Fibroblast of villous mesenchyme (primary cell): ENCODE measurements around the gene ESRRG. TPM values are rescaled to one million over a fixed set of nuclear protein-coding genes. Genes with fewer than 3 reads are reported as not detected.

Source experiments
- DNase-seq: peaks from one replicate; pipeline ENCODE4 v3.0.0-alpha.2; 2010; ENCODE audit warnings: low read depth
- H3K4me3 ChIP-seq: 2 replicates; pipeline ENCODE4 v1.5.1; 2011; ENCODE audit warnings: low read depth, mild to moderate bottlenecking, low read length
- CTCF ChIP-seq: IDR thresholded peaks from 2 replicates; pipeline ENCODE4 v1.5.1; 2012; ENCODE audit warnings: low read depth, mild to moderate bottlenecking, low read length; ENCODE audit not compliant: insufficient read depth
- total RNA-seq: library from RNA; depleted of rRNA; stranded (reverse); fragments of >200 nt; gene quantifications from 2 replicates; pipeline ENCODE4 v1.2.3, GENCODE V29; 2012

Gene ESRRG
- total RNA-seq, 1 donor: under 0.01 TPM

GRCh38 chr1:216482620-216483019 is 240.6 kb downstream of the ESRRG start:
- no peak for TF ChIP-seq CTCF

DNA sequence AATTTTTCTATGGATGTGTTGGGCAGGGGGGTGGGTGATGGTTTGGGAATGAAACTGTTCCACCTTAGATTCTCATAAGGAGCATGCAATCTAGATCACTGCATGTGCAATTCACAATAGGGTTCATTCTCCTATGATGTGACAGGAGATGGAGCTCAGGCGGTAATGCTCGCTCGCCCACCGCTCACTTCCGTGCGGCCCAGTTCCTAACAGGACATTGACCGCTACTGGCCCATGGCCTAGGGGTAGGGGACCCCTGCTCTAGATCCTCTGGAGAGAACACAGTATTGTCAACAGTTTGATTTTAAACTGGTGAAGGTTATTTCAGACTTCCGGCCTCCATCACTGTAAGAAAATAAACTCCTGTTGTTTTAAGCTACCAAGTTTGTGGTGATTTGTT is 245.0 kb downstream of the ESRRG start:
- H3K4me3 ChIP-seq: no peak overlapping the region
- DNase-seq: no peak
- no peak for TF ChIP-seq CTCF

More at GRCh38 chr1:216482620-216483019, 240.6 kb downstream of the ESRRG start:
- DNase-seq: no peak
- H3K4me3 ChIP-seq: no peak overlapping the region

DNA sequence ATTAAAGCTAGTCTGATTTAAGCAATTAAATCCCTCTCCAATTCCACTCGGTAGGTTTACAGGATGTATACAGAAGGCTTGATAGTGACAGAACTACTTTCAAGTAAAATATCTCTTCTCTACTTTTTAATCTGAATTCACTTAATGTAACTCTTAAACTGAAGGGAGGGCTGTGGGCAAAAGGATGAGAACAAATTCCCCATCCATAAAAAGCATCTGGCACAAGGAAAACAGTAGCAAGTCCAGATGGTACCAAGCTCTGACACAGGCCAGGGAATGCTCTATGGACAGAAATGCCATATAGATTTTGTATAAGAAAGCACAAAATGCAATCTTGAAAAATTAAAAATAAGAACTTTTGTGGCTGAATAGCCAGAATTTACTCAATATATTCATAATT is 246.9 kb downstream of the ESRRG start:
- no peak for TF ChIP-seq CTCF
- no peak for DNase-seq
- H3K4me3 ChIP-seq: no peak overlapping the region

- no peak for TF ChIP-seq CTCF
- DNase-seq: no peak
Observed at GRCh38 chr1:216475659-216476276, 247.5 kb downstream of the ESRRG start.

DNA sequence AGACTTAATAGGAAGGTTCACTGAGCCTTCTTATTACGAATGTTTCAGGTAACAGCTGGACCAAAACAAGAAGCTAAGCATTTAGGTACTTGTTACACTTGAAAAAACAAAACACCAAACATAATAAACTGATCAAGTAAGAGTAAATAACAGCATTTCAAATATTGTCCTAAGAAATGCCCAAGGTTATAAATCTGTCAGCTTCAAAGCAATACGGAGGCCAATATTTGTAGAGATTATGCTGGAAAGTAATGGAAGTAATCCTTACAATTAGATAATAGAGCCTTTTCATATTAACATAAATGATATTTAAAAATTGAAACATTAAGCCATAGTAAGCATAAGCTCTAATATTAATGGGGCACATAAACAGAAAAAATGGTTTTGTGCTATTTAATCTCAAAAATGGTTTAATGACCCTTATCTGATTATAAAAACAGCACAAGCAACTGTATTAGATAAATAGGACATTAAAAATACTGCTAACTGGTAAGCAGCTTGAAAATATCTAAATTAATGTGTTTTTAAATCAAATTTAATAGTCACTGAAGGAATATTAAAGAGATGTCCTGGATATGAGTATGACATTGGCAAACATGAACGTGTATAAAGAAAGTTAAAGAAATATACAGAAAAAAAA is 256.9 kb downstream of the ESRRG start:
- TF ChIP-seq CTCF: no peak
- no peak overlapping the region for H3K4me3 ChIP-seq
- DNase-seq: no peak

More at GRCh38 chr1:216475659-216476276, 247.5 kb downstream of the ESRRG start:
- no peak overlapping the region for H3K4me3 ChIP-seq

DNA sequence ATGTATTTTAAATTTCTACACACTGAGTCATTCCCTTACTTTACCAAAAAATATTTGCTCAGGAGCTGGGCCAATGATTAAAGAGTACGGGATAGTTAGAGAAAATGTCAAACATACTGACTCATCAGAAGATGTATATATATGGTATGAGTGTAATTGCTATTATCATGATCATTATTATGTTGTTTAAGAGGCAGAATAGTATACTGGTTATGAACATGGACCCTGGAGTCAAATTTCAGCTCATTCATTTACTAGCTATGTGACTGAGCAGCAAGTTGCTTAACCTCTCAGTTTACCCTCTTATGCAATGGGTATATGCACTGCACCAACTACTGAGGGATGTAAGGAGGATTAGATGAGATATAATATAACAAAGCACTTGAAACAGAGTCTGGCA is 258.7 kb downstream of the ESRRG start:
- peak; percentile 85 for DNase-seq
- no peak overlapping the region for H3K4me3 ChIP-seq
- TF ChIP-seq CTCF: no peak
